ENCODE data around the gene SLC25A2. TPM values are rescaled to one million over a fixed set of nuclear protein-coding genes. Genes with fewer than 3 reads are reported as not detected.

Gene SLC25A2
- total and polyA plus RNA-seq, 2 of the 8 experiments (the other 6 are each of a cell fraction or from before 2014, with no cell fraction given), result not detected

GRCh38 chr5:141349917-141350619 lies 46.2 kb upstream of the SLC25A2 start, which contains the start of gene PCDHGB1 (continued):
- TF ChIP-seq TAF7 (optimal IDR thresholded peaks at IDR 0.05; ENCODE audit: borderline replicate concordance, low read depth, low read length) (peak; percentile 40), SIN3A (conservative IDR thresholded peaks at IDR 0.05 in 1 of 2, IDR thresholded peaks at IDR 0.05 in 1 of 2; ENCODE audit: low read depth in 1 of 2, low read length in 2 of 2) (no peak), TAF1 (IDR thresholded peaks at IDR 0.05; ENCODE audit: low read depth, low read length) (peak; percentile 63; the same call in 1 of the 2 replicates), YY1 (IDR thresholded peaks at IDR 0.05; ENCODE audit: low read depth, low read length) (no peak), POU5F1 (IDR thresholded peaks at IDR 0.05; ENCODE audit: low read depth, low read length) (no peak), SRF (IDR thresholded peaks at IDR 0.05; ENCODE audit: low read depth, low read length) (no peak), KDM4A (IDR thresholded peaks at IDR 0.05; ENCODE audit: low read depth, low read length, severe bottlenecking) (peak; percentile 29), SP1 (IDR thresholded peaks at IDR 0.05; ENCODE audit: low read depth, low read length) (no peak), NRF1 (IDR thresholded peaks at IDR 0.05; ENCODE audit: low read depth, low read length) (no peak), MAFK (IDR thresholded peaks at IDR 0.05; ENCODE audit: low read depth, low read length) (no peak), POLR2A (IDR thresholded peaks at IDR 0.05; ENCODE audit: control extremely low read depth in 1 of 2, low read depth in 2 of 2, low read length in 2 of 2) (peak in 1 of 2 experiments; percentile 65; a peak in 1 of 3 replicates), ZNF274 (IDR thresholded peaks at IDR 0.05; ENCODE audit: borderline replicate concordance, extremely low read depth, low read length) (no peak), SUZ12 (IDR thresholded peaks at IDR 0.05; ENCODE audit: low read length) (no peak), RAD21 (IDR thresholded peaks at IDR 0.05 in 1 of 2, conservative IDR thresholded peaks at IDR 0.05 in 1 of 2; ENCODE audit: low read depth in 2 of 2, low read length in 2 of 2) (peak; percentile 74 to 81), CTCF (IDR thresholded peaks at IDR 0.05; ENCODE audit: control extremely low read depth in 1 of 3, insufficient read depth in 1 of 3, low read depth in 1 of 3, low read length in 3 of 3) (peak; percentile 69 to 86 (median 75)), PHF8 (conservative IDR thresholded peaks at IDR 0.05; ENCODE audit: low read depth, low read length) (0 out of 2 replicates have a peak, but pooled peaks have one; percentile 30)

Data from H1 (cell line).